AG08395 (cell line): ENCODE data around the gene LRRN2.
"Not testable (repeated sequence)": the region's sequence is repeated elsewhere in the genome, so short reads cannot be mapped to it uniquely, and the experiment has no call there.

Experiments used
- DNase-seq: peaks from one replicate; pipeline ENCODE4 v3.0.0; 2012; ENCODE audit warnings: mixed read lengths, low spot score

LRRN2 gene

DNA sequence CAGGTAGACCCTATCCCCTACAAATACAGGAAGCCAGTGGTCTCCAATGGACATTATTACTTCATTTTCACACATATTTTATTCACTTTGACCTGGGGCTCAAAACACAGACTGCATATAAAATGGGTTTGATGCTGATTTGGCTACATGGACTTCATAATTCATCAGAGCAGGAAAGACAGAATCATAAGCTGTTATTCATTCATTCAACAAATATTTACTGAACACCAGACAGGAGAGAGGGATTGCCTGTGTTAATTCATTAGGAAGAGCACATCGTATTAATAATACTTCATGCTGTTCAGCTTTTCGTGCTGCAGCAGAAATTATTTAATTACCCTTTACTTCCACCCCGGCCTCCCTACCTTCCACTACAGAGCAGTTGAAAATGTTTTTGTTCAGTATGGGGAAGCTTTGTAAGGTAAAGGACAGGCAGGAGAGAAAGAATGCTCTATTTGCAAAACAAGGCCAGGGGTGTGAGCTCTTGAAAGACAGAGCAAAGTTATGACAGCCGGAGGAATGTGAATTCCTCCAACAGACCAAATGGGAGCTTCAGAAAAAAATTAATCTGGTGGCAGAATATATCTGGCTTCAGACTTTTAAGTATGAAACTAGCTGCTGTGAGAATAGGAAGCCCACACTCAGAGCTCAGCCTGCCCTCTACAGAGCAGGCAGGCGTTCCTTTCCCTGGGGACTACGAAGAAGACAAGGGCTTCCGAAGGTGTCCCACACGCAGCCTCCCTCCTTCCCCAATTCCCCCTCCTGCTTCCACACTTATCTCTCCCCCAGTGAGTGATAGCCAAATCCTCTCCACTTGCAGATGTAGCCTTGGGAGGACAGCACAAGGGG is 111.3 kb downstream of the LRRN2 start:
- DNase-seq = no peak

DNA sequence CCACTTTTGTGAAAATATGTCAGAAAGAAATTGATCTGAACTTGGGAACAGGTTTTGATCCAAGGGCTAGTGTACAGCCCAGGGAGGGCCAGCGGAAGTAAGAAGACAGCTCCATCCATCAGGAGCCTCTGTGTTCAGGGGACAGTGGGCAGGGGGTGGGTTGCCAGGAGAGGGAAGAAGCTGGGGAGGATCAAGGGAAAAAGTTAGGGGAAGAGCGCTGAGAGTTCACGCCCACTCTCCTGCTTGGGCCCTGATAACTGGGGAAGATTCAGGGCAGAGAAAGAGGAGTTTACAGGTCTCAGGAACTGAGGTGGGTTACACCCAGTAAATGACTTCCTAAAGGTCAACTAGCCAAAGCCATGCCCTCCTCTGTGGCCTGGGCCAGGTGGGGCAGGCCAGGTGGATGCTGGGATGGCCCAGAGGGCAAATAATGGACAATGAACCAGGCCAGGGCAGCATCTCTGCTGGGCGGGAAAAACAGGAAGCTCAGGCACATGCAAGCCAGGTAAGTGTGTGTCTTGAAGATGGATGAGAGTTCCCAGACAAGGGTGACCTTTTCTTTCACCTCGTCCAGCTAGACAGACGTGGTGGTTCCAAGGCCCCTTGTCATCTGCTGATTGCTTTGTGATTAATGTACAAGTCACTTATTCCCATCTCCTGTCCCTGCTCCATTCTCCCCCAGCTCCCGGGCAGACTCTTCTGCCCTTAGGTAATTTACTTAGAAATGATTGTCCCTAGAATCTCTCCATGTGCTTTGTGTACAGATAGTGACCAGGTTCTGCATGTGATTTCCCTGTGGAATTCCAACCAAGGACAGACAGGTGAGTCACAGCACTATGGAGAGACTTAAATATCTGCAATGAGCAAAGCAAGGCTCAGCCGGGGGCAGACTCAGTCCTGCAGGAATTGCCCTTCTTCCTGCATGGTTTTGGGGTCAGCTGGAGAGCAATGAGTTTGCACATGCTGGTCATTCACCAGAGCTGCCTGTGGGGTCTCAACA is 112.3 kb downstream of the LRRN2 start:
- DNase-seq = no peak

DNA sequence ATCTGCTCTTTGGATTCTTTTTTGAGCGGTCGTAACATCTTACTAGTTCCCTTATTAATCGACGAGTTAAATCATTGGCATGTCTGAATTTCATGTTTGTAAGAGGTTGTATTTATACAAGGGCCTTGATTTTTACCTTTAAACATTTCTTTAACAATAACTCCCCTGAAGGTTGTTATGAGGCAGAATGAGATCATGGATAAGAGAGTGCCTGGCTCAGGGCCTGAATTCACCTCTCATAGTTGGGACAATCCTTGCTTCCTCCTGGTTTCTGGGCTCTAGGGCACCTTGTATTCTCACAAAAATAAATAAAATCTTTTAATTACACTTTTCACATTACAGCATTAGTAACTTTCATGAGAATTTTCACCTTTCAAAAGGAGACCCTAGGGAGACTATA is 113.9 kb downstream of the LRRN2 start:
- no peak for DNase-seq

DNA sequence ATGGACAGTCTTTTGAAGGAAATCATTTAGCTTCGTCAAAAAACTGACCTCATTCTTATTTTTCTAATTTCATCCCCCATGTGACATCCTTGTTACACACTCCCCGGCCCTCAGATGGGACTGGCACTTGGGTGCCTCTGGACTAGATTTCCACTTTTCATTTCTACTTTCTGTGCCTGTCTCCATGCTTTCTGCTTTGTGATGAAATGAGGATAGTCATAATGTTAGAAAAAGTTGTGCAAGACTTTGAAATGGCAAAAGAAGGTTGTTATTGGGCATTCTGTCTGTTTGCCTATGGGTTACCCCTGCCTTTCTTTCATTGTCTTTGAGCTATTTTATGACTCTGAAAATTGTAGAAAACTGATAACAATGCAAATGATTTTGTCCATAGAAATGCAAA is 114.4 kb downstream of the LRRN2 start:
- DNase-seq = no peak

DNA sequence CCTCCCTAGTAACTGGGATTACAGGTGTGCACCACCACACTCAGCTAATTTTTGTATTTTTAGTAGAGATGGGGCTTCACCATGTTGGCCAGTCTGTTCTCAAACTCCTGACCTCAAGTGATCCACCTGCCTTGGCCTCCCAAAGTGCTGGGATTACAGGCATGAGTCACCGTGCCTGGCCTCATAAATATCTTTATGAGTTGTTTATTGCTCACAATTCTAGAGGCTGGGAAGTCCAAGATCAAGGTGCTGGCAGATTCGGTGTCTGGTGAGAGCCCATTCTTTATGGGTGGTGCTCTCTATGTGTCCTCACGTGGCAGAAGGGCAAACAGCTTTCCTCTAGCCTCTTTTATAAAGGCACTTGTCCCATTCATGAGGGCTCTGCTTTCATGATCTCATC is 115.5 kb downstream of the LRRN2 start:
- DNase-seq = not testable (repeated sequence)

DNA sequence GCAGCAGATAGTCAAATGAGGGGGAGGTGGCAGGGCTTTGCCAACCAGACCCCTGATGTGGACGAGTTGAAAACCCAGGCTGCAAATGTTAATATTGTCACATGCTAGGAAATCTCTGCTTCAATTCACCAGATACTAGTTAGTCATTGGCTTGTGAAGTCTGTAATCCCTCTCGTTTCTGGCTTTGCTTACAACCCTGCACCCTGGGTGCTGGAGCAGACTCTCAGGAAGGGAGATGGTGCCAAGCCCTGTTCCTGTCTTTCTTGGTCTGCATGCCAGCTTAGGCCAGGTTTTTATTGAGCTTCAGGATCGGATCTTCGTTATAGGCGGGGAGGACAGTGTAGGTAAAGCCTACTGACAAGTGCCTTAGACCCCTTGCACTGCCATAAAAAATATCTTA is 116.1 kb downstream of the LRRN2 start:
- no peak for DNase-seq

DNA sequence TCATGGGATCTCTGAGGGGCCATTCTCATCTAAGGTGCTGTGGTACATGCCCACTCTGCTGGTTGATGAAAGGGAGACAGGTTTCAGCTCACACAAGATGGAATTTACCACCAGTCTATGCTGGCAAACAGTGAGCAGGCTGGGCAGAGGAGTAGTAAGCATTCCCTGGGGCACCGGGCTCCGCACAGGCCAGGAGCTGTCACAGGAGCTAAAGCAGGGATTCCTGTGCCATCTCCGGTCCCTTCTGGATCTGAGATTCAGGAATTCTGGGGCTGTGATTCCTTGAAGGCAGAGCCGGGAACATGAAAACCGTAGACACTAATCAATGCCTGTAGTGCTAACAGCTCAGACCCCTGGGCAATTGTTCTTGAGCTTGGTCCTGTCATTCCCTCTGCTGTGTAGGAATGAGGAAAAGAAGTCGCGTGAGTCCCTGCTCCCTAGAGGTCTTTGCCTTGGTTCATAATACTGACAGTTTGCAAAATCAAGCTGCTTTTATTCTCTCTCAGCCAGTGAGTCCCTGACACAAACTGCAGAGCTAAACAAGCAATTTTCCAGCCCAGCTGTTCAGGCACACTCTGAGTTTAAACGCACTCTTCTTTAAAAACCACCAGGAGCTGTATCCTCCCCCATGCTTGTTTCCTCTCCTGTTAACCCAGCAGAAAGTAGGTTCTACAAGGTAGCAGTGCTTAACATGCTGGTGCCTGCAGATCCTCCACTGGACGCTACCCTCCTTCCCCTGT is 116.8 kb downstream of the LRRN2 start:
- DNase-seq = no peak
